ENCODE data around the gene LBHD2.

Gene LBHD2

GRCh38 chr14:103099081-103099732, 15.2 kb downstream of the LBHD2 start:
- TF ChIP-seq, protein P1, sequence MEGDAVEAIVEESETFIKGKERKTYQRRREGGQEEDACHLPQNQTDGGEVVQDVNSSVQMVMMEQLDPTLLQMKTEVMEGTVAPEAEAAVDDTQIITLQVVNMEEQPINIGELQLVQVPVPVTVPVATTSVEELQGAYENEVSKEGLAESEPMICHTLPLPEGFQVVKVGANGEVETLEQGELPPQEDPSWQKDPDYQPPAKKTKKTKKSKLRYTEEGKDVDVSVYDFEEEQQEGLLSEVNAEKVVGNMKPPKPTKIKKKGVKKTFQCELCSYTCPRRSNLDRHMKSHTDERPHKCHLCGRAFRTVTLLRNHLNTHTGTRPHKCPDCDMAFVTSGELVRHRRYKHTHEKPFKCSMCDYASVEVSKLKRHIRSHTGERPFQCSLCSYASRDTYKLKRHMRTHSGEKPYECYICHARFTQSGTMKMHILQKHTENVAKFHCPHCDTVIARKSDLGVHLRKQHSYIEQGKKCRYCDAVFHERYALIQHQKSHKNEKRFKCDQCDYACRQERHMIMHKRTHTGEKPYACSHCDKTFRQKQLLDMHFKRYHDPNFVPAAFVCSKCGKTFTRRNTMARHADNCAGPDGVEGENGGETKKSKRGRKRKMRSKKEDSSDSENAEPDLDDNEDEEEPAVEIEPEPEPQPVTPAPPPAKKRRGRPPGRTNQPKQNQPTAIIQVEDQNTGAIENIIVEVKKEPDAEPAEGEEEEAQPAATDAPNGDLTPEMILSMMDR (IDR thresholded peaks at IDR 0.05; ENCODE audit: low read depth, low read length): no peak
- H3K4me3 ChIP-seq (ENCODE audit: low read depth, low read length): no peak overlapping the region

DNA sequence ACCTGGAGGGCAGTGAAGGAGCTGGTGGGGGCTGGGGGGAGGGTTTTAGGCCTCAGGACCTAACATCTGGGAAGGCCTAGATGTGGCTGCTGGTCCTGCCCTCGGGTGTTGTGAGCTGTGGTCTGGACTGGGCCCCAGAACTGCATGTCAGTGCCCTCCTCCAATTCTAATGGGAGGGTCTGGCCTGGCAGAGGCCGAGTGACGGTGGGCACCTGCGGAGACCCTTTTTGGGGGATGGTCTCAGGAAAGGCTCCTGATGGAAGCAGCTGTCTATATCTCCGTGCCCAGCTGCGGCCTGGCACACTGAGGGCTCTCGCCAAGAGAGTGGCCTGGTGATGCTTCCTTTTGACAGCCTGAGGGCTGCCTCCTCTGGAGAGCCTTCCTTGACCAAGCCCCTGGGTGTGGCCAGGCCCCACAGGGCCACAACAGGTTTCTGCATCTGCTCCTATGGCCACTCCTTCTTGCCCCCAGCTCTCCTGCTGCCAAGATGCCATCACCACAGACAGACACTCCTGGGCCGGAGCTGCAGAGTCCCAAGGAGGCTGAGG, 15.8 kb downstream of the LBHD2 start:
- no peak overlapping the region for H3K4me3 ChIP-seq (ENCODE audit: low read depth, low read length)
- TF ChIP-seq, protein P1 (IDR thresholded peaks at IDR 0.05; ENCODE audit: low read depth, low read length): no peak

DNA sequence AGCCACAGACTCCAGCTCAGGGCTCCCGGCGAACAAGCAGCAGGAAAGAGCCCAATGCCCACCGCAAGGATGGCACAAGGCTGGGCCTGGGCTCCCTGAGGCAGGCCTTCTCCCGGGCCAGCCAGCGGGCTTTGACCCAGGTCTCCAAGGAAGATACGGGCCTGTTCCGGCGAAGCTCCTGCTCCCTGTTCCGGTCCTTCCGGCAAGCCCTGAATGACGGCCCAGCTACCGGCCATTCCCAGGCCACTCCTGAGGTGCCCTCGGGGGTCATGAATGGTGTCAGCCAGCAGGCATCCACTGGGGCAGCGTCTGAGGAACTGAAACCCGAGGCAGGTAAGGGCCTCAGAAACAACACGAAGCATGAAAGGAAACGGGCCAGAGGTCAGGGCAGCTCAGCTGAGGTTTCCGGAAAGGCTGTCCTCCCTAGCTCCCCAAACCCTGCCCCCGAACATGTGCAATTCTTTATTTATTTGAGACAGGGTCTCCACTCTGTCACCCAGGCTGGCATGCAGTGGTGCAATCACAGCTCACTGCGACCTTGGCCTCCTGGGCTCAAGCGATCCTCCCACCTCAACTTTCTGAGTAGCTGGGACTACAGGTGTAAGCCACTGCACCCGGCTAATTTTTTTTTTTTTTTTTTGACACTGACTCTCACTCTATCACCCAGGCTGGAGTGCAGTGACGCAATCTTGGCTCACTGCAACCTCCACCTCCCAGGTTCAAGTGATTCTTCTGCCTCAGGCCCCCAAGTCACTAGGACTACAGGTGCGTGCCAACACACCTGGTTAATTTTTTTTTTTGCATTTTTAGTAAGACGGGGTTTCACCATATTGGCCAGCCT, 16.5 kb downstream of the LBHD2 start:
- TF ChIP-seq, protein P1 (IDR thresholded peaks at IDR 0.05; ENCODE audit: low read depth, low read length): no peak
- no peak overlapping the region for H3K4me3 ChIP-seq (ENCODE audit: low read depth, low read length)

DNA sequence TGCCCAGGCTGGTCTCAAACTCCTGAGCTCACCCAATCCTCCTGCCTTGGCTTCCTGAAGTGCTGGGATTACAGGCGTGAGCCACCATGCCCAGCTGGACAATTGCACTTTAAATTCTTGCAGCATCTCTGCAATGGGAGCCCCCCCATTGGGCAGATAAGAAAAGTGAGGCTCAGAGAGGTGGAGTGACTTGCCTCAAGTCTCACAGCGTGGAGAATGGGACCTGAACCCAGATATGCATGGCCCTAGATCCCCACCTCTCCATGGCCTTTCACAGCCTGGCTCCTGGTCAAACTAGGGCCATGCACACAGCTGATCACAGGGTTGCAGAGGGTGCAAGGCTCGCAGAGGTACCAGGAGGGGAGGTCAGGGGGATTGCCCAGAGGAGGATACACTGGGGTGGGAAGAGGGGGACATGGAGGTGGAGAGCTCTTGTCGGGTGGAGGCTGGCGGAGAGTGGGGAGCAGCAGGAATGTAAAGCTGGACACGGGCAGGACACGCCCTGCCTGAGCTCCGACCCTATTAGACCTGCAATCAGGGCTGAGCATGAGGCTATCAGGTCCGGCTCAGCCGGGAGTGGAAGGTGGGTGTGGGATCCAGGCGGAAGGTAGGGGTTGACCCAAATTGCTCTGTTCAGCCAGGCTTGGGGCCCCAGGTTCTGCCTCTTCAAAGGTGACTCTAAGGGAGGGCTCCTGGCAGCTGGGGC, 17.4 kb downstream of the LBHD2 start:
- H3K4me3 ChIP-seq (ENCODE audit: low read depth, low read length): no peak overlapping the region
- TF ChIP-seq, protein P1 (IDR thresholded peaks at IDR 0.05; ENCODE audit: low read depth, low read length): no peak

DNA sequence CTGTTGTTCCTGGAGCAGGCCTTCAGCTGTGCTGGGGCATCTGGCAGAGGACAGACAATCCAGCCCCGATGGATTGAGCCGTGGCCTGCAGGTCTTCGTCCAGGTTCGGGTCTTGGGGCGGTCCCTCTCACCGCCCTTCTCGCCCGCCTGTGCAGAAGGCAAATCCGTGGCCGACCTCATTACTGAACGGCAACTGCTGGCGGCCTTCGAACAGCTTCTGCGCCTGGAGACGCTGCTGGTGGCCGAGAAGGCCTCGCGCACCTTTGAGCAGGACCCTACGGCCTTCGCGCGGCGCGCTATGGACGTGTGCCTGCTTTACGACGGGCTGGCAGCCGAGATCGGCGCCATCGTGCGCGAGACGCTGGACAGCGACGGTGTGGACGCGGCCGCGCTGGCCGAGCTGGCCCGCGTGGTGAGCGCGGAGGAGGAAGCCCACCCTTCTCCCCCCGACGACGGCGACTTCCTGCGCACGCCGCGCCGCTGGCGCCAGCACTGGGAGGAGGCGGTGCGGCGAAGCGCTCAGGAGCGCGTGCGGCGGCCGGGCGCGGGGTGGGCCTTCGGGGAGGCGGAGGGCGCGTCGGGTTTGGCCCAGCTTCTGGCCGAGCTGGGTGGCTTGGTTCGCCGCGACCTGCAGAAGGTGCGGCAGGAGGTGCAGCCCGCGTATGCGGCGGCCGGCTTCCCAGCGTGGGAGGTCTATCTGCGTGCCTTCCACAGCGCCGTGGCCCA, 18.1 kb downstream of the LBHD2 start:
- no peak overlapping the region for H3K4me3 ChIP-seq (ENCODE audit: low read depth, low read length)
- TF ChIP-seq, protein P1 (IDR thresholded peaks at IDR 0.05; ENCODE audit: low read depth, low read length): no peak

DNA sequence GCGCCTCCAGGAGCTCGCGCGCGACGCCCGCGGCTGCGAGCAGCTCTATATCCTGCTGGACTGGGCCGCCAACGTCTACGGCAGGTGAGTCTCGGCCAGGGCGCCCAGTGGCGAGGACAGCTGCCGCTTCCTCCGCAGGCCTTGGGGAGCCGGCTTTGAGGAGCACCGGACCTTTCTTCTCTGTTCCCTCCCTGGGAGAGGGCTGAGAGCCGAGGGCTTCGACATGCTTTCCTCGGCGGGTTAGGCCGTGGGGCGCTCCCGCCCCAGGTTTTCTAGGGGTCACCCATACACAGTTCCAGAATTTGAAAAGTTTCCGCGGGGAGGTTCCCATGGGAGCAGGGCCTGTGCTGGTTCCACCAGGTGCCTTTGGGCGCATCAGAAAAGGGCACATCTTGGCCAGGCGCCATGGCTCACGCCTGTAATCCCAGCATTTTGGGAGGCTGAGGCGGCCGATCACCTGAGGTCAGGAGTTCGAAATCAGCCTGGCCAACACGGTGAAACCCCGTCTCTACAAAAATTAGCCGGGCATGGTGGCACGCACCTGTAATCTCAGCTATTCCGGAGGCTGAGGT, 18.8 kb downstream of the LBHD2 start:
- TF ChIP-seq, protein P1 (IDR thresholded peaks at IDR 0.05; ENCODE audit: low read depth, low read length): no peak
- H3K4me3 ChIP-seq (ENCODE audit: low read depth, low read length): no peak overlapping the region
